Mucosa of gallbladder (tissue), 1 donor: ENCODE data around the gene TEX51. TPM values are rescaled to one million over a fixed set of nuclear protein-coding genes. Genes with fewer than 3 reads are reported as not detected.

Source experiments
- DNase-seq: peaks from one replicate; pipeline ENCODE4 v3.0.0-alpha.2; 2020; ENCODE audit warnings: low spot score
- total RNA-seq: library from RNA; stranded (reverse); gene quantifications from one replicate; pipeline ENCODE4 v1.2.1, GENCODE V29; 2021
- donor health status: DM: no; HTN: no; CAD: no.

TEX51 gene
- total RNA-seq, 1 donor from 2014 or later, result not detected

GRCh38 chr2:126891681-126892500 lies 6.8 kb upstream of the TEX51 start:
- no peak for DNase-seq

- no peak for DNase-seq
These were observed 5.5 kb upstream of the TEX51 start for GRCh38 chr2:126893153-126893552.

- DNase-seq, result no peak
These were observed 5.1 kb upstream of the TEX51 start for GRCh38 chr2:126893606-126894005.

- no peak for DNase-seq
These were observed 4.6 kb upstream of the TEX51 start for GRCh38 chr2:126894082-126894481.

GRCh38 chr2:126894585-126895182 lies 4.0 kb upstream of the TEX51 start:
- no peak for DNase-seq

- no peak for DNase-seq
These were observed 3.4 kb upstream of the TEX51 start for GRCh38 chr2:126895336-126895735.

- DNase-seq, result no peak
These were observed 2.2 kb upstream of the TEX51 start for GRCh38 chr2:126896471-126896870.

GRCh38 chr2:126899616-126900185 lies 1.0 kb downstream of the TEX51 start:
- no peak for DNase-seq

- no peak for DNase-seq
These were observed 2.1 kb downstream of the TEX51 start for GRCh38 chr2:126900646-126901319.

- no peak for DNase-seq
These were observed 2.8 kb downstream of the TEX51 start for GRCh38 chr2:126901459-126901858.

GRCh38 chr2:126902152-126902835 lies 3.6 kb downstream of the TEX51 start:
- no peak for DNase-seq

GRCh38 chr2:126902859-126903258 lies 4.2 kb downstream of the TEX51 start:
- DNase-seq, result no peak

GRCh38 chr2:126905991-126906390 lies 7.3 kb downstream of the TEX51 start:
- DNase-seq, result peak; percentile 4

- DNase-seq, result peak; percentile 0
These were observed 8.1 kb downstream of the TEX51 start for GRCh38 chr2:126906781-126907180.

GRCh38 chr2:126907671-126908070 lies 9.0 kb downstream of the TEX51 start:
- peak; percentile 5 for DNase-seq

- DNase-seq, result peak; percentile 6
These were observed 10.1 kb downstream of the TEX51 start for GRCh38 chr2:126908721-126909177.

- DNase-seq, result peak; percentile 7
These were observed 10.7 kb downstream of the TEX51 start for GRCh38 chr2:126909366-126909765.

- no peak for DNase-seq
These were observed 11.1 kb downstream of the TEX51 start for GRCh38 chr2:126909781-126910180.

GRCh38 chr2:126910637-126911036 lies 11.9 kb downstream of the TEX51 start:
- peak; percentile 4 for DNase-seq

- peak; percentile 5 for DNase-seq
These were observed 12.6 kb downstream of the TEX51 start for GRCh38 chr2:126911111-126911796.

- DNase-seq, result no peak
These were observed 13.5 kb downstream of the TEX51 start for GRCh38 chr2:126912201-126912600.
